GM10847 (cell line): ENCODE results near the gene MISP3.

Source experiments
- POLR2A ChIP-seq: IDR thresholded peaks from 2 replicates; pipeline ENCODE4 v1.6.1; 2011; ENCODE audit not compliant: insufficient read length; ENCODE audit errors: extremely low read depth

Gene MISP3

DNA sequence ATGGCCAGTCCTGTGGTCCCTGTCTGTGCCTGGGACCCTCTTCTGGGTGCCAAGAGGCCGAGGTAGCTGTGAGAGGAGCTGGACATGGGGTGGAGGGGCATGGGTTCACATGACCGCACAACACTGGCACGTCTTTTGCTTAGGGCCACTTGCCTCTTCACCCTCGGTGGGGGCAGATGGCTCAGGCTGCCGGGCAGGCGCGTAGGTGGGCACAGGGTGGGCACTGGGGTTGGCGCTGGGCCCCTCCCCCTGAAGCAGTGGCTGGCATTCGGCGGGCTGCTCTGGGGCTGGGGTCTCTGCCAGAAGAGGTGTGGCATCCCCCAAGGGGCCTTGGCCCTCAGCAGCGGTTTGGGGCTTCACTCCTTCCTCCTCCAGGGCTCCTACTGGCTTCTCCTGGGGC lies 19.1 kb upstream of the MISP3 start:
- TF ChIP-seq POLR2A: no peak

DNA sequence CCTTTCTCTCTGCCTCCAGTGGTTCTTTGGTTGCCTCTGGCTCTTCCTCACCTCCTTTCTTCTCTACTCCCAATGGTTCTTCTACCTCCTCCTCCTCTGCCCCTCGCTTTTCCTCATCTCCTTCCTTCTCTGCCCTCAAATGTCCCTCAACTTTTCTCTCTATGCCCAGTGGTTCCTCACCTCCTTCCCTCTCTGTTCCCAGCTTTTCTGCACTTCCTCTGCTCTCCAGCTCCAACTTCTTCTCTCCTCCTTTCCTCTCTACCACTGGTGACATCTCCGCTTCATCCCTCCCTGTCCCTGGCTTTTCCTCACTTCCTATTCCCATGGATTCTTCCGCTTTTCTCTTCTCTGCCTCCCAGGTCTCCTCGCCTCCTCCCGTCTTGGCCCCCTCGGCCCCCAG lies 18.5 kb upstream of the MISP3 start:
- no peak for TF ChIP-seq POLR2A

DNA sequence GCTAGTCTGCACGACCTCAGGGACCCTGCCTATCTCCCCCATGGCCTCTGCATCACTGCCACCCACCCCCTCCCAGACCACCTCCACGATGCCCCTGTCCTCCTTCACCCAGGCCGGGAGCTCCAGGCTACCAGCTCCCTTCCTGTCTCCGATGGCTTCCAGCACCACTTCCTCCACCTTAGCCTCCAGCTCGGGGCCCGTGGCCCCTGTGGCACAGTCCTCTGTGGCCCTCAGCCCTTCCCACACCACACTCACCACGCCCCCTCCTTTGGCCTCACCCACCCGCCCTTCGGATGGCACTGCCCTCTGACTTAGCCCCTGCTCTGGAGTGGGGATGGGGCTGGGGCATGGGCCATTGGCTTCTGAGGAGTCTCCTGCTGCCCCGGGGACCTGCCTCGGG lies 17.9 kb upstream of the MISP3 start:
- TF ChIP-seq POLR2A: no peak

DNA sequence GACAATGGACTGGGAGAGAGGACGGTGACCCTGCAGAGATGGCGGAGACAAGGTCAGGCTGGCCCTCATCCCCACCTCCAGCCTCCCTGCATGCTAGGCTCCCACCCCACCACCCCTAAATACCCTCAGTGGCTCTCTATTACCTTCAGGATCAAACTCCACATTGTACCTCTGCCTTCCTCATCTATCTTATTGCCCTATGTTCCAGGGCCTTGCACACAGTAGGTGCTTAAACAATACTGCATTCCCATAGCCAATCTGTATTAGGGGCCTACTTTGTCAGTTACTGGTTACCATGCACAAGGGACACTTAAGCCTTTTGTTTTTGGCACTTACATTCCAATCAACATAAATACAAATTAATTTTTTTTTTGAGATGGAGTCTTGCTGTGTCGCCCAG lies 17.2 kb upstream of the MISP3 start:
- no peak for TF ChIP-seq POLR2A

DNA sequence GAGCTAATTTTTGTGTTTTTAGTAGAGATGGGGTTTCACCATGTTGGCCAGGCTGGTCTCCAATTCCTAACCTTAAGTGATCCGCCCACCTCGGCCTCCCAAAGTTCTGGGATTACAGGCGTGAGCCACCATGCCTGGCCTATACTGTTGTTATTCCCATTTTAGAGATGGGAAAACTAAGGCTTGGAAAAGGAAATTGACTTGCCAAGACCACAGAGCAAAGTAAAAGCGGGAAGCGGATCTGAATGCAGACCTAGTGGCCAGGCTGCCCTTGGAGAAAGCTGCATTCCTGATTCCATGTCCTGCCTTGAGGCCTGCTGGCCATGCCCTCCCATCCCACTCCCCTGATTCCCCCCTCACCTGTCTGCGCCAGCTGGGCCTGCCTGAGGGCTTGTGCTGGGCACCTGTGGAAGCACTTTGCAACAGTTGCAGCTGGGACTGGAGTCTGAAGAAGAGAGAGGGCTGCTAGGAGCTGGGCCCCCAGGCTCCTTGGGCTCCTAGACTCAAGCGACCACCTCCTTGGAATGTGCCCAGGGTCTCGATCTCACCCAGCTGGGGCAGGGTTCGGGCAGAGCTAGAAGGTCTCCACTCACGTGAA lies 16.4 kb upstream of the MISP3 start:
- TF ChIP-seq POLR2A: no peak

DNA sequence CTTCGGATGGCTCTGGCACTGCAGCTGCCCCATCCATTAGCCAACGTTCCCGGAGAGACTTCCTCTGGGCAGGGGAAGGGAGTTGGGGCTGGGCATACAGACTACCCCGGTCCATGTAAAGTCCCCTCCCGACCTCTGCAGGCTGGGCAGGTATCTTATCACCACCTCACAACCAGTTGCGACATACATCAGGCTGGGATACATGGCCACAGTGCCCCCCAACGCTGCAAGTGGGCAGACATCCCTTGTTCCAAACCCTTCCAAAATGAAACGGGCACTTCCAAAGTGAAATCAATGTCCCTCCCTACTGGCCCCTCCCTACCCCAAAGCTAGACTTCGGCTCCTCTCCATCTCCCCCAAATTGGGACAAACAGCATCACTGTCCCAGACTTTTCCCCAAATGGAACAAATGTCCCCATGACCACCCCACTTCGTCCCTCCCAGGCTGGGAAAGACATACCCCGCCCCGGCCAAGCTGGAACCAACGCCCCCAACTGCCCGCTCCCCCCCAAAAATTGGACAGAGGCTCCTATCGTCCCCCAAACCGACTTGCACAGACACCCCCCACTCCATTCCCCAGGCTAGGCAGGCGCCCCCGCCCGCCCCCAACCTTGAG lies 15.7 kb upstream of the MISP3 start:
- no peak for TF ChIP-seq POLR2A

DNA sequence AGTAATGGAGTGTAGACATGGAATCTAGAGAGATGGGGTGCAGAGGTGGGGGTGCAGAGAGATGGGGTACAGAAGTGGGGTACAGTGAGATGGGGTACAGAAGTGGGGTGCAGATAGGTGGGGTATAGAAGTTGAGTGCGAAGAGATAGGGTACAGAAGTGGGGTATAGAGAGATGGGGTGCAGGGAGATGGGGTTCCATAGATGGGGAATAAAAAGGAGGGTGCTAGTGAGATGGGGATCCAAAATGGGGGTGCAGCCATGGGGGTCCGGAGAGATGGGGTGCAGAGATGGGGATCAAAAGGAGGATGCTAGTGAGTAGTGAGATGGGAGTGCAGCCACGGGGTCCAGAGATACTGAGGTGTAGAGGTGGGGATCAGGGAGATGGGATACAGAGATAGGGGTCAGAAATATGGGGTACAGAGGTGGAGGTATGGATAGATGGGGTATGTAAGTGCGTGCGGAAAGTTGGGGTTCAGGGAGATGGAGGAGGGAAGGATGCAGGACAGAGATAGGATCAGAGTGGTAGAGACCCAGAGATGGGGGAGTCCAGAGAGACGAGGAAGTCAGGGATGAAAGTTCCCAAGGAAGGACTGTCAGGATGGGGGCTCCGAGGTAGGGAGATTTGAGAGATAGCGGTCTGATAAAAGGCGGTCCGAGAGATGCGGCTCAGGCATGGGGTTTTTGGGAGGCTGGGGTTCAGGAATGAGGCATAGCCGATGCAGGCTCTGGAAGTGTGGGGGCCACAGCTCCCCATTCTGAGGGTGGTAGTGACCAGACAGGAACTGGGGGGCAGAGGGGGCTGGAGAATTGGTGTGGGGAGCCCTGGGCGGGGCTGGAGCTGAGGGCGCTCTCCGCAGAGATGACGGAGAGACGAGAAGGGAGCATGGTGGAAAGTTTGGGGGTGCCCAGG lies 14.1 kb upstream of the MISP3 start:
- no peak for TF ChIP-seq POLR2A

DNA sequence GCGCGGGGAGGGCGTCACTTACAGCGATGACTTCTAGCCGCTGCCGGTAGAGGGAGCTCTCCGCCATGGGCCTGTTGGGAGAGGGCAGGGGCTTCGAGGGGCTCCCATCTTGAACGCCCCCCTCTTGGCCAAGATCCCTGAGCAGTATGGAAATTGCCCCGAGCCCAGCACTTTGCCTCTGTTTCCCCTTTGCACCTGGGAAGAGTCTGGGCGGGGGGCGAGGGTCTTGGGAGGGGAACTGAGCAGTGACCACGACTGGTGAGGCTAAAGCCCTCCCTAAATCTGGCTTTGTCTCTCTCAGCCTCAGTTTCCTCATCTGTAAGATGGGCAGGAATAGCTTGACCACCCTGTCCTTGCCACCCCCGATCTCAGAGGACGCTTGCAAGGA lies 13.5 kb upstream of the MISP3 start:
- no peak for TF ChIP-seq POLR2A

DNA sequence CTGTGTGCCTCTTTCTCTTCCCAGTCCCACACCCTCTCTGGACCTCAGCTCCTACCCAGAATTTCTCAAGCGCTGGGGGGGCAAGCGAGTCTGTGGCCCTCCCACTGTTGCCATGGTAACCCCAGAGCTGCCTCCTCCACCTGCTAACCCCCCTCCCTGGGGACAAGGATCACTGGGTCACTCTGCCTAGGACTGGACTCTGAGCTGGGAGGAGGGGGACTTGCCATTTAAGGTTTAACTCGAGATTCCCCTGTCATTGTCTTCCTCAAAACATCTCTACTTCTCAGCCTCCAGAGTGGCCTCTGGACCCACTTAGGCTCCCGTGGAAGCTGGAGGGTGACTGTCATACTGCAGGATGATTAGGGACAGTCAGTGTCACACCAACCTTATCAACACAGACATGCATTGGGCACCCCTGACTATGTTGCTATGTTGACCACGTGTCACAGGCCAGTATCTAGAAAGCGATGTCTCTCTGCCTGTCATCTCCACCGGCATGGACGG lies 12.9 kb upstream of the MISP3 start:
- TF ChIP-seq POLR2A: no peak

DNA sequence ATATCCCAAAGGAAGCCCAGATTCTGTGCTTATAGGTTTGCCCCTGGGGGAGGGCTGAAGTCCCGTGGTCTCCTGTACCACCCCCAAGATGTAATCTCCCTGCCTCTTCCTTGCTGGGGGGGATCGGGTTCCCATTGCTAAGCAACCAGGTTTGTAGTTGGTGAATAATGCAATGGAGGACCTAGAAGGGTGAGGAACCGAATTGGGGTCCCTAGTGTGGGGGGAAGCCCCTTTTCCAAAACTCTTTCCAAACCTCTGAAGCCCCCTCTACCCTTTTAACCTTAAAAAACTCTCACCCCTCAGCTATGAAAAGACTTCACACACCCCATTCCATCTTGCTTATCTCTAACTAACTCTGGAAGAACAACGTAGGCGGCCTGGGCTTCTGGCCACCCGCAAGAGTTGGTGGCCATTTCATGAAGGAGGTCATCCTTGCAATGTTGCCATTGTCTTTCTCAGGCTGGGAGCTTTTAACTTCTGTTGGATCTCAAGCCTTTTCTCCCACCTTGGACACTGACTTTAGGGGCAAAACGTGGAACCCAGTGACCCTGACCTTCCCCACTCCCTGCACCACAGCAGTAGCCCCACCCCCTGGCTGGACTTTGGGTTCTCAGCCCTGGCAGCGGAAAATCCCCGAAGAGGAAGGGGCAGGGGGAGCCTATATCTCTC lies 11.4 kb upstream of the MISP3 start:
- TF ChIP-seq POLR2A: no peak

DNA sequence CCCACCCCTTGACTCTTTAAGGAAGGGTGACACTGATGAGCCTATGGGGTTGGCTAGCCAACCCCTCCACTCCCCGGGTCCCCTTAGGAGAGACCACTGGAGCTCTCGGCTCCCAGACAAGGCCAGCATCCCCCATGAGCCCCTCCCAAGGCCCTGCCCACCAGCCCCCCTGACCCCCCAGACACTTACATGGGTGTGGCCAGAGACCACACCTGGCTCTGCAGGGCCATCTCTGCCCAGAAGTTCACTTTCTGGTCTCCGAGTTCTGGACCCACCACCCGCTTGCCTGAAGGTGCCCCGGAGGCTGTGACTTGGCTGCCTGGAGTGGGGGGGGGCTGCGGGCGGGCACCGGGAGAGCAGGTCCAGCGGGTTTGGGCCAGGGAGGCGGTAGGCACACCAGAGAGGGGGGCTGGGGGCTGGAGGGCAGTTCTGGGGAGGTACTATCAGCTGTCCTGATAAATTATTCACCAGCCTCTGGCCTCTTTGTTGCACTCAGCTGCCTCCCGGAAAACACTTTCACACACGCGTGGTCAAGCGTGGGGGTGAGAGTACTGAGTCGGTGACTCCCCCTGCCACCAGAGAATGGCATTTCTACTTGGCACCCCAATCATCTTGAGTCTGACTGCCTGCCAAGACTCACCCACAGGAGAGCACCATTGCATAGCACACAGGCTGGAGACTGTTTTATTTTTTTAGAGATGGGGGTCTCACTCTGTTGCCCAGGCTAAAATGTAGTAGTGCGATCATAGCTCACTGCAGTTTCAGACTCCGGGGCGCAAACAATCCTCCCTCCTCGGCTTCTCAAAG lies 10.6 kb upstream of the MISP3 start, which contains the start of gene PALM3:
PALM3 (minus strand) TSS at position 326 of the 807 bp plus-strand sequence; CDS start at position 230, 96 bp downstream.
- TF ChIP-seq POLR2A: no peak

DNA sequence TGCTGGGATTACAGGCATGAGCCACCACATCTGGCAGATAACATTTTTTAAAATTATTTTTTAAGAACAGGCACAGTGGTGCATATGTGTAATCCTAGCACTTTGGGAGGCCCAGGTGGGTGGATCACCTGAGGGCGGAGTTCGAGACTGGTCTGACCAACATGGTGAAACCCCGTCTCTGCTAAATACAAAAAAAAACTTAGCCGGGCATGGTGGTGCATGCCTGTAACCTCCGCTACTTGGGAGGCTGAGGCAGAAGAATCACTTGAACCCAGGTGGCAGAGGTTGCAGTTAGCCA lies 10.1 kb upstream of the MISP3 start:
- no peak for TF ChIP-seq POLR2A

DNA sequence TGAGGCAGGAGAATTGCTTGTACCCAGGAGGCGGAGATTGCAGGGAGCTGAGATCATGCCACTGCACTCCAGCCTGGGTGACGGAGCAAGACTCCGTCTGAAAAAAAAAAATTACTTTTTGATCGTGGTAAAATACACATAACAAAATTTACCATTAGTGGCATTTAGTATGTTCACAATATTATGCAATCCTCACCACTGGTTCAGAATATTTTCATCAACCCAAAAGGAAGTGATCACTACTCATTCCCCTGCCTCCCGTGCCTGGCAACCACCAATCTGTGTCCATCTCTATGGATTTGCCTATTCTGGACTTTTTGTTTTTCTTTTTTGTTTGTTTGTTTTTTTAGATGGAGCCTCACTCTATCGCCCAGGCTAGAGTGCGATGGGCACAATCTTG lies 9.5 kb upstream of the MISP3 start:
- TF ChIP-seq POLR2A: no peak

DNA sequence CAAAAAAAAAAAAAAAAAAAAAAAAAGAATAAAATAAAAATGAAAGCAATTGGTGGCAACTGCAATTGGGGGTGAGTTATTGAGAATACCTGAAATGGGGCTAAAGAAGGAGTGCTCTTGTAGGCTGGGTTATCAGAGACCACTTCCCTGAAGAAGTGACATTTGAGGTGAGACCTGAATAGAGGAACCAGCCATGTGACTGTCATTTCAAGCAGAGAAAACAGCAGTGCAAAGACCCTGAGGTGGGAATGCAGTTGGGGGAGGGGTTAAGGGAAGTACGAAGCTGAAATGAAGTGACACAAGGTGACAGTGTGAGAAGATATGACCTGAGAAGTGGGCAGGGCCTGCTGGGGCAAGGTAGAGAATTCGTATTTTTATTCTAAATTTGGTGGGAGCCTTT lies 6.5 kb upstream of the MISP3 start:
- TF ChIP-seq POLR2A: no peak
